ENCODE results near the gene DYNLT2B. TPM values are rescaled to one million over a fixed set of nuclear protein-coding genes. Genes with fewer than 3 reads are reported as not detected.
"Not testable (repeated sequence)": the region's sequence is repeated elsewhere in the genome, so short reads cannot be mapped to it uniquely, and the experiment has no call there.

The DYNLT2B gene
- total and polyA plus RNA-seq, 4 donors, result 1.1 to 3.7 (median 2.9) TPM

DNA sequence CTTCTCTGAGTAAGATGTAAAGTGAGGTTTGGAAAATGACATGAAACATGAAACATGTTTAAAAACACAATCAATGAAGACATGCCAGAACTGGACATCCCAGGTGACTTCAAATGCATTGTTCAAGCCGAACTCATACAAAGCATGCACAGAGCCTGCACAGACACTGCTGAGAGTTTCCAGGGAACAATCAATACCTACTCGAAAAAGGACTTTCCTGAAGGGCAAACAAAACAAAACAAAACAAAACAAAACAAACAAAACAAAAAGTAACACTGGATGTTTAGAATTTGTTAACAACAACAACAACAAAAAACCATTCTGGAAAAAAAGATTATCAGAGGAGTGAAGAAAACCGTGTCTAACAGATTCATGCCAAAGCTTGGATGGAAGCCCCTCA lies 30.7 kb upstream of the DYNLT2B start (continued):
- TF ChIP-seq, protein P1, sequence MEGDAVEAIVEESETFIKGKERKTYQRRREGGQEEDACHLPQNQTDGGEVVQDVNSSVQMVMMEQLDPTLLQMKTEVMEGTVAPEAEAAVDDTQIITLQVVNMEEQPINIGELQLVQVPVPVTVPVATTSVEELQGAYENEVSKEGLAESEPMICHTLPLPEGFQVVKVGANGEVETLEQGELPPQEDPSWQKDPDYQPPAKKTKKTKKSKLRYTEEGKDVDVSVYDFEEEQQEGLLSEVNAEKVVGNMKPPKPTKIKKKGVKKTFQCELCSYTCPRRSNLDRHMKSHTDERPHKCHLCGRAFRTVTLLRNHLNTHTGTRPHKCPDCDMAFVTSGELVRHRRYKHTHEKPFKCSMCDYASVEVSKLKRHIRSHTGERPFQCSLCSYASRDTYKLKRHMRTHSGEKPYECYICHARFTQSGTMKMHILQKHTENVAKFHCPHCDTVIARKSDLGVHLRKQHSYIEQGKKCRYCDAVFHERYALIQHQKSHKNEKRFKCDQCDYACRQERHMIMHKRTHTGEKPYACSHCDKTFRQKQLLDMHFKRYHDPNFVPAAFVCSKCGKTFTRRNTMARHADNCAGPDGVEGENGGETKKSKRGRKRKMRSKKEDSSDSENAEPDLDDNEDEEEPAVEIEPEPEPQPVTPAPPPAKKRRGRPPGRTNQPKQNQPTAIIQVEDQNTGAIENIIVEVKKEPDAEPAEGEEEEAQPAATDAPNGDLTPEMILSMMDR (IDR thresholded peaks at IDR 0.05; ENCODE audit: low read depth, low read length, missing input control), result no peak
- no peak for TF ChIP-seq RAD21 (IDR thresholded peaks at IDR 0.05)
- TF ChIP-seq FOXA1 (IDR thresholded peaks at IDR 0.05), result no peak

DNA sequence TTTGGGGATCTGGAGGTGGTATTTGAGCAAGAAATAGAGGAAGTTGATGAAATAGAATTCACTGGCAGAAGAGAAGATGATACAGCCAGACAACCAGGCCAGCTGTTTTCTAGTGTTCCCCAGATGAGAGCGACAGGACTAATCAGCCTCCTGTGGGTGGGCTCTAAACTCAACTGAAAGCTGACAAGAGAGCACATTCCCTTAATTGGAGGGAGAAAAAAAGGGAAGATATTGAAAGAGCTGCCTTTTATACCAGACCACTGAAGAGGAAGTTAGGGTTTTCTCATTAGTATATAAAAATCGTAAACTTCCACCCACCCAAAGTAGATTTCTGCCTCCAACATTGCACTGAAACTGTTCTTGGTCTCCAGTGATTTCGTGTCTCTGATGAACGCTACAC lies 26.6 kb upstream of the DYNLT2B start:
- no peak overlapping the region for H3K27ac ChIP-seq (ENCODE audit: low read depth in 1 of 2, low read length in 2 of 2)
- H3K4me3 ChIP-seq (ENCODE audit: low read depth in 1 of 3, low read length in 3 of 3), result no peak overlapping the region
- 81% methylated on average over 4 of the region's 4 CpGs for WGBS
- DNase-seq (ENCODE audit: low spot score), result no peak
- no peaks in the 10 kb centered on the region for H3K9me3 ChIP-seq (ENCODE audit: control insufficient read depth in 4 of 4, low read length in 3 of 4)
- no peak overlapping the region for H3K9ac ChIP-seq (ENCODE audit: low read depth in 1 of 2, low read length in 2 of 2)
- peaks cover 0 to 6% (median 0%) of the 10 kb centered on the region in 4 donors for H3K36me3 ChIP-seq (ENCODE audit: control insufficient read depth in 4 of 4, insufficient read depth in 3 of 4, low read depth in 1 of 4, low read length in 3 of 4)
- TF ChIP-seq YY1 (IDR thresholded peaks at IDR 0.05) (no peak), FOXA1 (IDR thresholded peaks at IDR 0.05) (no peak)
- H3K4me1 ChIP-seq (ENCODE audit: control insufficient read depth in 4 of 4, insufficient read depth in 4 of 4, low read length in 3 of 4), result no peaks in the 10 kb centered on the region
- no peaks in the 10 kb centered on the region for H3K27me3 ChIP-seq (ENCODE audit: control insufficient read depth in 4 of 4, insufficient read depth in 4 of 4, low read length in 3 of 4)

DNA sequence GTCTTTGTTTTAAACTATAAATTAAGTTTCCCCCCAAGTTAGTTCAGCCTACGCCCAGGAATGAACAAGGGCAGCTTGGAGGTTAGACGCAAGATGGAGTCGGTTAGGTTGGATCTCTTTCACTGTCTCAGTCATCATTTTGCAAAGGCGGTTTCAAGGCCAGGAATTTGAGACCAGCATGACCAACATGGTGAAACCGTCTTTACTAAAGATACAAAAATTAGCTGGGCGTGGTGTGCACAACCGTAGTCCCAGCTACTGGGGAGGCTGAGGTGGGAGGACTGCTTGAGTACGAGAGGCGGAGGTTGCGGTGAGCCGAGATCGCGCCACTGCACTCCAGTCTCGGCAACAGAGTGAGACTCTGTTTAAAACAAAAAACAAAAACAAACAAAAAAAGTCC lies 25.9 kb upstream of the DYNLT2B start:
- DNase-seq (ENCODE audit: low spot score); H3K9ac ChIP-seq (ENCODE audit: low read depth in 1 of 2, low read length in 2 of 2): not testable (repeated sequence)
- WGBS, result 97% methylated on average over 13 of the region's 14 CpGs

DNA sequence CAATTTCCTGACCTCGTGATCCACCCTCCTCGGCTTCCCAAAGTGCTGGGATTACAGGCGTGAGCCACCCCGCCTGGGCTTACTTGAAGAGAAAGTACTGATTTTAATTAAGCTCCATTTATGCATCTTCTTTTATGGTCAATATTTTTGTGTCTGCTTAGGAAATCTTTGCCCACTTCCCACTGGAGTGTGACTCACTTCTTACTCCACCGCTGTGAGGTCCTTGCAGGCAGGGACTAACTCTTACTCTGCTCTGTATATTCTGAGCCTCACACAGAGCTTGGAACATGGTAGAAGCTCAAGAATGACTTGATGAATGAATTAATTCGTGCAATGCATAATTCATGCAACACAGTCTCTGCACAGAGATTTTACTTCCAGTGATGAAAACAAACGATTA lies 23.1 kb upstream of the DYNLT2B start:
- H3K9me3 ChIP-seq (ENCODE audit: control insufficient read depth in 4 of 4, low read length in 3 of 4), result no peaks in the 10 kb centered on the region
- no peak overlapping the region for H3K9ac ChIP-seq (ENCODE audit: low read depth in 1 of 2, low read length in 2 of 2)
- H3K27ac ChIP-seq (ENCODE audit: low read depth in 1 of 2, low read length in 2 of 2), result no peak overlapping the region
- TF ChIP-seq, protein P2, sequence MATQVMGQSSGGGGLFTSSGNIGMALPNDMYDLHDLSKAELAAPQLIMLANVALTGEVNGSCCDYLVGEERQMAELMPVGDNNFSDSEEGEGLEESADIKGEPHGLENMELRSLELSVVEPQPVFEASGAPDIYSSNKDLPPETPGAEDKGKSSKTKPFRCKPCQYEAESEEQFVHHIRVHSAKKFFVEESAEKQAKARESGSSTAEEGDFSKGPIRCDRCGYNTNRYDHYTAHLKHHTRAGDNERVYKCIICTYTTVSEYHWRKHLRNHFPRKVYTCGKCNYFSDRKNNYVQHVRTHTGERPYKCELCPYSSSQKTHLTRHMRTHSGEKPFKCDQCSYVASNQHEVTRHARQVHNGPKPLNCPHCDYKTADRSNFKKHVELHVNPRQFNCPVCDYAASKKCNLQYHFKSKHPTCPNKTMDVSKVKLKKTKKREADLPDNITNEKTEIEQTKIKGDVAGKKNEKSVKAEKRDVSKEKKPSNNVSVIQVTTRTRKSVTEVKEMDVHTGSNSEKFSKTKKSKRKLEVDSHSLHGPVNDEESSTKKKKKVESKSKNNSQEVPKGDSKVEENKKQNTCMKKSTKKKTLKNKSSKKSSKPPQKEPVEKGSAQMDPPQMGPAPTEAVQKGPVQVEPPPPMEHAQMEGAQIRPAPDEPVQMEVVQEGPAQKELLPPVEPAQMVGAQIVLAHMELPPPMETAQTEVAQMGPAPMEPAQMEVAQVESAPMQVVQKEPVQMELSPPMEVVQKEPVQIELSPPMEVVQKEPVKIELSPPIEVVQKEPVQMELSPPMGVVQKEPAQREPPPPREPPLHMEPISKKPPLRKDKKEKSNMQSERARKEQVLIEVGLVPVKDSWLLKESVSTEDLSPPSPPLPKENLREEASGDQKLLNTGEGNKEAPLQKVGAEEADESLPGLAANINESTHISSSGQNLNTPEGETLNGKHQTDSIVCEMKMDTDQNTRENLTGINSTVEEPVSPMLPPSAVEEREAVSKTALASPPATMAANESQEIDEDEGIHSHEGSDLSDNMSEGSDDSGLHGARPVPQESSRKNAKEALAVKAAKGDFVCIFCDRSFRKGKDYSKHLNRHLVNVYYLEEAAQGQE (IDR thresholded peaks at IDR 0.05), result no peak
- no peak for TF ChIP-seq SP1 (IDR thresholded peaks at IDR 0.05)
- TF ChIP-seq, protein P3, sequence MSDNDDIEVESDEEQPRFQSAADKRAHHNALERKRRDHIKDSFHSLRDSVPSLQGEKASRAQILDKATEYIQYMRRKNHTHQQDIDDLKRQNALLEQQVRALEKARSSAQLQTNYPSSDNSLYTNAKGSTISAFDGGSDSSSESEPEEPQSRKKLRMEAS (IDR thresholded peaks at IDR 0.05), result no peak
- TF ChIP-seq, protein P4, sequence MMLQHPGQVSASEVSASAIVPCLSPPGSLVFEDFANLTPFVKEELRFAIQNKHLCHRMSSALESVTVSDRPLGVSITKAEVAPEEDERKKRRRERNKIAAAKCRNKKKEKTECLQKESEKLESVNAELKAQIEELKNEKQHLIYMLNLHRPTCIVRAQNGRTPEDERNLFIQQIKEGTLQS (IDR thresholded peaks at IDR 0.05), result no peak
- TF ChIP-seq TAF1 (conservative IDR thresholded peaks at IDR 0.05), result no peak
- no peak for TF ChIP-seq FOXA2 (IDR thresholded peaks at IDR 0.05)
- no peak for TF ChIP-seq YY1 (IDR thresholded peaks at IDR 0.05)
- TF ChIP-seq, protein P5, sequence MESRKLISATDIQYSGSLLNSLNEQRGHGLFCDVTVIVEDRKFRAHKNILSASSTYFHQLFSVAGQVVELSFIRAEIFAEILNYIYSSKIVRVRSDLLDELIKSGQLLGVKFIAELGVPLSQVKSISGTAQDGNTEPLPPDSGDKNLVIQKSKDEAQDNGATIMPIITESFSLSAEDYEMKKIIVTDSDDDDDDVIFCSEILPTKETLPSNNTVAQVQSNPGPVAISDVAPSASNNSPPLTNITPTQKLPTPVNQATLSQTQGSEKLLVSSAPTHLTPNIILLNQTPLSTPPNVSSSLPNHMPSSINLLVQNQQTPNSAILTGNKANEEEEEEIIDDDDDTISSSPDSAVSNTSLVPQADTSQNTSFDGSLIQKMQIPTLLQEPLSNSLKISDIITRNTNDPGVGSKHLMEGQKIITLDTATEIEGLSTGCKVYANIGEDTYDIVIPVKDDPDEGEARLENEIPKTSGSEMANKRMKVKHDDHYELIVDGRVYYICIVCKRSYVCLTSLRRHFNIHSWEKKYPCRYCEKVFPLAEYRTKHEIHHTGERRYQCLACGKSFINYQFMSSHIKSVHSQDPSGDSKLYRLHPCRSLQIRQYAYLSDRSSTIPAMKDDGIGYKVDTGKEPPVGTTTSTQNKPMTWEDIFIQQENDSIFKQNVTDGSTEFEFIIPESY (IDR thresholded peaks at IDR 0.05), result no peak
- TF ChIP-seq NR2F2 (IDR thresholded peaks at IDR 0.05), result no peak
- no peak for TF ChIP-seq RXRA (IDR thresholded peaks at IDR 0.05)
- TF ChIP-seq HNF4G (IDR thresholded peaks at IDR 0.05), result no peak
- TF ChIP-seq RAD21 (IDR thresholded peaks at IDR 0.05), result no peak
- TF ChIP-seq EGR1 (IDR thresholded peaks at IDR 0.05; ENCODE audit: low read depth in 2 of 2), result no peak
- TF ChIP-seq GABPA (IDR thresholded peaks at IDR 0.05 in 1 of 2, conservative IDR thresholded peaks at IDR 0.05 in 1 of 2), result no peak
- TF ChIP-seq, protein P1 (IDR thresholded peaks at IDR 0.05; ENCODE audit: low read depth, low read length, missing input control), result no peak
- 86% methylated on average over 7 of the region's 7 CpGs for WGBS
- no peaks in the 10 kb centered on the region for H3K4me1 ChIP-seq (ENCODE audit: control insufficient read depth in 4 of 4, insufficient read depth in 4 of 4, low read length in 3 of 4)
- no peak overlapping the region for H3K4me3 ChIP-seq (ENCODE audit: low read depth in 1 of 3, low read length in 3 of 3)
- H3K27me3 ChIP-seq (ENCODE audit: control insufficient read depth in 4 of 4, insufficient read depth in 4 of 4, low read length in 3 of 4), result no peaks in the 10 kb centered on the region
- DNase-seq (ENCODE audit: low spot score), result no peak
- H3K36me3 ChIP-seq (ENCODE audit: control insufficient read depth in 4 of 4, insufficient read depth in 3 of 4, low read depth in 1 of 4, low read length in 3 of 4), result no peaks in the 10 kb centered on the region

More for the DNA sequence above, 25.9 kb upstream of the DYNLT2B start:
- not testable (repeated sequence) for H3K27me3 ChIP-seq (ENCODE audit: control insufficient read depth in 4 of 4, insufficient read depth in 4 of 4, low read length in 3 of 4); H3K36me3 ChIP-seq (ENCODE audit: control insufficient read depth in 4 of 4, insufficient read depth in 3 of 4, low read depth in 1 of 4, low read length in 3 of 4); H3K9me3 ChIP-seq (ENCODE audit: control insufficient read depth in 4 of 4, low read length in 3 of 4); H3K4me1 ChIP-seq (ENCODE audit: control insufficient read depth in 4 of 4, insufficient read depth in 4 of 4, low read length in 3 of 4); H3K27ac ChIP-seq (ENCODE audit: low read depth in 1 of 2, low read length in 2 of 2); H3K4me3 ChIP-seq (ENCODE audit: low read depth in 1 of 3, low read length in 3 of 3)

Data from liver (tissue), 9 donors.